ENCODE results near the gene CRABP2.
A peak's percentile ranks its signal among the peaks of the same experiment; 100 is the strongest.

The CRABP2 gene

GRCh38 chr1:156744786-156745419 is 39.5 kb upstream of the CRABP2 start:
- no peak overlapping the region for H3K27ac ChIP-seq
- TF ChIP-seq ZFX (IDR thresholded peaks at IDR 0.05) (no peak), CTCF (conservative IDR thresholded peaks at IDR 0.05) (no peak)

DNA sequence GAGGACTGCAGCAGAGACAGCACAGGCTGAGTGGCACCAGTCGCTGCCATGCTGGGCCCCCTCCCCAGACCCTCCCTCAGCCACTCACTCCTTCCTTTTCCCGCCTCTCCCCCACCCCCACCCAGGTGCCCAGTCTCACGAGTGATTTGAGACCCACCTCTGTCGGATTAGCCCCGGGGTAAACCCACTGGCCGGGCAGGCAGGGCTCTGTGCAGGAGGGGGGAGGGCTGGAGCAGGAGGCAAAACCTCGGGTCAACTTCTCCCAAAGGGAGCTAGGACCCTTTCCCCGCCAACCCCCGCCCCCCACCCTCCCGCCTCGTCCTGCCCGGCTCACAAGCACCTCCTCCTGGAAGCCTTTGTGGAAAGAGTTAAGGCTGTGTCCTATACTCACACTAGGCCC is 39.0 kb upstream of the CRABP2 start:
- TF ChIP-seq ZFX (IDR thresholded peaks at IDR 0.05) = no peak
- TF ChIP-seq CTCF (conservative IDR thresholded peaks at IDR 0.05) = no peak
- H3K27ac ChIP-seq = no peak overlapping the region

DNA sequence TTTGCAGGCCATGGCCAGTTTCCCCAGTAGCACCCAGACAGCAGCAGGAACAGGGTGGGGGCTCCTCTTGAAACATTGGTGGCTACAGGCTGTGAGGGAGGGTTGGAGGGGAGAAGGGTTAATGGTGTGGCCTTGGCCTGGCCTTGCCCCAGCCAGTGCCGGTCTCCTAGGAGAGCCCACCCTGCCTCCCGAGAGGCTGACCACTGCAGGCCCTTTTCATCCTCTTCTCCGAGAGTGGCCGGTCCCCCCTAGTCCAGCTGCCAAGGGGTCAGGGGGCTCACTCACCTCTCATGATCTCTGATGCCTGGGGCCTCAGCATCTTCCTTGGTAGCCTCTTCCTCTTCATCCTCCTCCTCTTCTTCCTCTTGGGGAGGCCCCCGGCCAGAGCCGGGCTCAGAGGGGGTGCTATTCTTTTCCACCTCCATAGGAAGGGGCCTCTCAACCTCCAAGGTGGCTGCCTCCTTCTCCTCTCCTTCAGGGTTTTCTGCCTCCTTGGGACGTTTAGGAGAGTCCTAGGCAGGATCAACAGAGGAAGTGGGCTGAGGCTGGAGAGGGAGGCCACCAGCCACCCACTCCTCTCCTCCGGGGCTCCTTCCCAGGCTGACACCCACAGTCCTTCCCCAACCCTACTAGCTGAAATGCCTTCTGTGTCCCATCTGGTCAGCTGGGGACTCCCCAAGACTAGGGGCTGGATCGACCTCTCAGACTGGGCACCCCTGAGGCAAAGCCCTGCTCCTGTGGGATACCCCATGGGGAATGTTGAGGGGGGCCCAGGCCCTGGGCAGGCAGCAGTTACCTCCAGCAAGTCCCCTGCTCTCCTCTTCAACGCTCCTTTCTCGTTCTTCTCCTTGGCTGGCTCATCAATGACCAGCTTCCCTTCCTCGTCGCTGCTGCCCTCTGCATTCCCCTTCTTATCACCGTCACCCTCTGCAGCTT is 38.3 kb upstream of the CRABP2 start:
- TF ChIP-seq CTCF (conservative IDR thresholded peaks at IDR 0.05) (no peak), ZFX (IDR thresholded peaks at IDR 0.05) (no peak)
- H3K27ac ChIP-seq = no peak overlapping the region

- TF ChIP-seq ZFX (IDR thresholded peaks at IDR 0.05) (no peak), CTCF (conservative IDR thresholded peaks at IDR 0.05) (no peak)
- no peak overlapping the region for H3K27ac ChIP-seq
These were observed 37.4 kb upstream of the CRABP2 start for GRCh38 chr1:156742801-156743200.

- H3K27ac ChIP-seq = peak overlapping the region; percentile 90; the same call in 1 of the 2 replicates
- no peak for TF ChIP-seq CTCF (conservative IDR thresholded peaks at IDR 0.05)
- TF ChIP-seq ZFX (IDR thresholded peaks at IDR 0.05) = no peak
These were observed 36.6 kb upstream of the CRABP2 start for GRCh38 chr1:156742017-156742416.

DNA sequence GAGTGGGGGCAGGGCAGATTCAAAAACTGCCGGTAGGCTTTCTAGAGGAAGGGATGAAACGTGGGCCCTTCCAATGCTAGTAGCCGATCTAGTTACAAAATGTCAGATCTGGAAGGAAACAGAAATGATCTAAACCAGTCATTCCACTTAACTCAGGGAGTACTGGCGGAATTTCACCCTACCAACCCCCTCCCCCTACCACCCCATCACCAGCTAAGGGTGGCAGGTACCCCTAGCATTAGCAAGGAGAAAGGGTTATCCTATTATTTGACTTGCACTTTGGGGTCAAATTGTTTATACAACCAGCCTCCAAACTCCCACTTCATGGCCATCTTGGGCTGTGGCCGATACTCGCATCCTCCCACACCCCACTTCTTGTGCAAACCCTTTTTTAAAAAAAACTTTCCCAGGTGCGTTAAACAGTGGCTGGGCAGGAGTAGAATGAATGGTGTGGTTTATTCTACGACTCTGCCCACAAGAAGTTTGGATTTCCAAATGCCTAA is 36.1 kb upstream of the CRABP2 start:
- no peak for TF ChIP-seq CTCF (conservative IDR thresholded peaks at IDR 0.05)
- no peak for TF ChIP-seq ZFX (IDR thresholded peaks at IDR 0.05)
- H3K27ac ChIP-seq = peak overlapping the region; percentile 90
